A673 (cell line): ENCODE results near the gene TEX22. TPM values are rescaled to one million over a fixed set of nuclear protein-coding genes. Genes with fewer than 3 reads are reported as not detected.

ENCODE experiments used
- BruUV-seq: library from RNA; stranded (reverse); fragments of 400-500 nt; replicated peaks from 2 replicates; lab custom pipeline; 2021; lab: Mats Ljungman, UMichigan
- CTCF ChIA-PET: fragments of 300-600 bp; sonication (Branson Sonifier 250); formaldehyde crosslinking; loops from one replicate; lab custom pipeline; 2022; ENCODE audit warnings: antibody characterized with exemption; lab: Charles Lee
- POLR2A ChIA-PET: fragments of 300-600 bp; sonication (Branson Sonifier 250); formaldehyde crosslinking; loops from one replicate; lab custom pipeline; 2022; ENCODE audit warnings: antibody characterized with exemption; ENCODE audit not compliant: low non-redundant PET; lab: Charles Lee
- DNase-seq: peaks from one replicate; pipeline ENCODE4 v3.0.0-alpha.2; 2015; ENCODE audit warnings: low spot score
- H3K27ac ChIP-seq: fragments of 200-600 bp; sonication (generic); 2 replicates; pipeline ENCODE4 v1.5.1; 2016; ENCODE audit warnings: mixed run types, low read depth, mild to moderate bottlenecking, mixed read lengths, antibody characterized with exemption, low read length; ENCODE audit not compliant: poor library complexity, severe bottlenecking
- H3K27me3 ChIP-seq: fragments of 200-600 bp; sonication (generic); replicated peaks from 2 replicates; pipeline ENCODE4 v1.6.1; 2017; ENCODE audit warnings: mixed run types, low read depth, mild to moderate bottlenecking, mixed read lengths, antibody characterized with exemption, low read length; ENCODE audit not compliant: insufficient read depth, poor library complexity
- H3K36me3 ChIP-seq: fragments of 200-600 bp; sonication (generic); 2 replicates; pipeline ENCODE4 v1.6.1; 2016; ENCODE audit warnings: mixed run types, mild to moderate bottlenecking, mixed read lengths, antibody characterized with exemption, low read length; ENCODE audit not compliant: insufficient read depth, poor library complexity, severe bottlenecking
- H3K4me1 ChIP-seq: fragments of 200-600 bp; sonication (generic); 2 replicates; pipeline ENCODE4 v1.6.1; 2017; ENCODE audit warnings: mixed run types, mild to moderate bottlenecking, mixed read lengths, antibody characterized with exemption, low read length; ENCODE audit not compliant: insufficient read depth, poor library complexity, severe bottlenecking
- H3K4me3 ChIP-seq: fragments of 200-600 bp; sonication (generic); 2 replicates; pipeline ENCODE4 v1.5.1; 2016; ENCODE audit warnings: low read depth, mixed run types, mild to moderate bottlenecking, mixed read lengths, low read length; ENCODE audit not compliant: poor library complexity, severe bottlenecking
- H3K9me3 ChIP-seq: fragments of 200-600 bp; sonication (generic); 2 replicates; pipeline ENCODE4 v1.6.1; 2016; ENCODE audit warnings: mixed run types, low read depth, mild to moderate bottlenecking, mixed read lengths, antibody characterized with exemption, low read length; ENCODE audit not compliant: poor library complexity, severe bottlenecking
- EZH2 ChIP-seq: fragments of 200-600 bp; sonication (generic); IDR thresholded peaks from 2 replicates; pipeline ENCODE4 v1.6.1; 2017; ENCODE audit warnings: borderline replicate concordance, low read depth, mild to moderate bottlenecking, mixed read lengths, antibody characterized with exemption, low read length; ENCODE audit not compliant: poor library complexity, severe bottlenecking
- intact Hi-C: fragments of 100-400 bp; cut with micrococcal nuclease; formaldehyde crosslinking; loops from one replicate; pipeline ENCODE4 v1.10.0; 2022; ENCODE audit not compliant: unreplicated experiment
- total RNA-seq: library from RNA; stranded (reverse); gene quantifications from 2 replicates; pipeline ENCODE4 v1.2.3, GENCODE V29; 2021
- TF ChIP-seq, protein P1 (sequence below): fragments of 300-800, 200-600 bp; sonication (generic); conservative IDR thresholded peaks from 2 replicates; pipeline ENCODE4 v1.5.1; 2017; ENCODE audit warnings: low read depth, mild to moderate bottlenecking, antibody characterized with exemption, low read length, moderate library complexity, mixed read lengths

Gene TEX22
- total RNA-seq, 1 experiment from 2014 or later: 2.7 TPM

DNA sequence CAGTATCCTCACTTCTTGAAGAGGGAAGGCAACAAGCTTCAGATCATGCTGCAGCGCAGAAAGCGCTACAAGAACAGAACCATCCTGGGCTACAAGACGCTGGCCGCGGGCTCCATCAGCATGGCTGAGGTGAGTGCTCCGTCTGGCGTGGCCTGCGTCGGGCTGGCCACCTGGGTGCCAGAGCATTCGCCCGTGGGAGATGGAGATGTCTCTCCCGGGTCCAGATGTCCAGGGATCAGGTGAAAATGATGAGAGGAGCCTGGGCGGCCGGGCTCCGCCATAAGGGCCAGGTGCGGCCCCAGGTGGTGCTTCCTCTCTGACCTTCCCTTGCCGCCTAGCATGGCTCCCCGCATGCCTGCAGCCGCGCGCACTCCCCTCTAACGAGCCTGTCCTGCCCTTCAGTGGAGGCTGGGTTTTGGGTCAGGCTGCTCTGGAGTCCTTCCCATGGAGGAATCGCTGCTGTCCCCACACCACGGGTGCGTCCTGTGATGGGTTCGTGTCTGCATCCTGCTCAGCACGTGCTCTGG, 43.2 kb upstream of the TEX22 start:
- no TSS peak for BruUV-seq

DNA sequence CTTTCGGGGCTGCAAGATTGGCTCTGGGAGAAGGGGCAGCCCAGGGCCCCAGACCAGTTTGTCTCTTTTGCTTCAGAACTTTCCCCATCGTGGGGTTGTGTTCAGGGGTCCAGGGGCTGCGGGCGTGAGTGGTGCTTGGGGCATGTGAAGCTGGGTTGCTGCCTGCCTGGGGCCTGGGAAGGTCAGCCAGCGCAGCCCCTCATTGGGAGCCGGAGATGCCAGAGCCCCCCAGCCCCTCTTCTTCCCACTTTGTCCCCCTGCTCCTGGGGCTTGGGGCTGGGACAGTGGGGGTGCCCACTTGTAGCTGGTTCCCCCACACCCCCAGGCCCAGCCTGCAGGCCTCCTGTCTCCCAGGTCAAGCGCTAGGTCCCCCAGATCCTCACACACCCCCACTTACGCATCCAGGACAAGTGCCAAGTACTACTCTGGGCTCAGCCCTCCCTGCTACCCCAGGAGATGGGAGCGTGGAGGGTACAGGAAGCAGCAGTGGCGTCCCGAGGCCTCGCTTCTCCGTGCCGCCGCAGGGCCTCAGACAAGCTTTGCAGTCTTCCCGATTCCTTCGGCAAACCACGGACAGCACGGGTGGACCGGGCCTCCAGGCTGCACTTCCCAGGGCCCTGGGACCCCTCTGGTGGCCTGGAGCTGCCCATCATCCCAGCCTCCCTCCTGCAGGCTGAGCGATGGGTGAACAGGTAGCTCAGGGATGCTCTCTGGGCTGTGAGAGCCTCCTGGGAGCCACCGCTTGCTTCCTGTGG, 42.3 kb upstream of the TEX22 start:
- Histone ChIP-seq H3K4me1 (peaks cover 8% of the 10 kb centered on the region), H3K36me3 (no peaks in the 10 kb centered on the region), H3K4me3 (no peak overlapping the region), H3K9me3 (no peaks in the 10 kb centered on the region), H3K27ac (no peak overlapping the region), H3K27me3 (no peaks in the 10 kb centered on the region)
- DNase-seq: no peak
- ChIA-PET CTCF (no interaction called here), POLR2A (no interaction called here)
- intact Hi-C loops: no loop called here
- TF ChIP-seq, protein P1, sequence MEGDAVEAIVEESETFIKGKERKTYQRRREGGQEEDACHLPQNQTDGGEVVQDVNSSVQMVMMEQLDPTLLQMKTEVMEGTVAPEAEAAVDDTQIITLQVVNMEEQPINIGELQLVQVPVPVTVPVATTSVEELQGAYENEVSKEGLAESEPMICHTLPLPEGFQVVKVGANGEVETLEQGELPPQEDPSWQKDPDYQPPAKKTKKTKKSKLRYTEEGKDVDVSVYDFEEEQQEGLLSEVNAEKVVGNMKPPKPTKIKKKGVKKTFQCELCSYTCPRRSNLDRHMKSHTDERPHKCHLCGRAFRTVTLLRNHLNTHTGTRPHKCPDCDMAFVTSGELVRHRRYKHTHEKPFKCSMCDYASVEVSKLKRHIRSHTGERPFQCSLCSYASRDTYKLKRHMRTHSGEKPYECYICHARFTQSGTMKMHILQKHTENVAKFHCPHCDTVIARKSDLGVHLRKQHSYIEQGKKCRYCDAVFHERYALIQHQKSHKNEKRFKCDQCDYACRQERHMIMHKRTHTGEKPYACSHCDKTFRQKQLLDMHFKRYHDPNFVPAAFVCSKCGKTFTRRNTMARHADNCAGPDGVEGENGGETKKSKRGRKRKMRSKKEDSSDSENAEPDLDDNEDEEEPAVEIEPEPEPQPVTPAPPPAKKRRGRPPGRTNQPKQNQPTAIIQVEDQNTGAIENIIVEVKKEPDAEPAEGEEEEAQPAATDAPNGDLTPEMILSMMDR: no peak
- TF ChIP-seq EZH2: no peak
- BruUV-seq: no TSS peak

More for the DNA sequence above, 43.2 kb upstream of the TEX22 start:
- POLR2A ChIA-PET: no interaction called here
- H3K27ac ChIP-seq: no peak overlapping the region
- CTCF ChIA-PET: no interaction called here
- TF ChIP-seq, protein P1: no peak
- no peak for TF ChIP-seq EZH2
- H3K9me3 ChIP-seq: no peaks in the 10 kb centered on the region
- peaks cover 8% of the 10 kb centered on the region for H3K4me1 ChIP-seq
- DNase-seq: no peak
- no peak overlapping the region for H3K4me3 ChIP-seq
- H3K36me3 ChIP-seq: no peaks in the 10 kb centered on the region
- intact Hi-C loops: no loop called here
- no peaks in the 10 kb centered on the region for H3K27me3 ChIP-seq

DNA sequence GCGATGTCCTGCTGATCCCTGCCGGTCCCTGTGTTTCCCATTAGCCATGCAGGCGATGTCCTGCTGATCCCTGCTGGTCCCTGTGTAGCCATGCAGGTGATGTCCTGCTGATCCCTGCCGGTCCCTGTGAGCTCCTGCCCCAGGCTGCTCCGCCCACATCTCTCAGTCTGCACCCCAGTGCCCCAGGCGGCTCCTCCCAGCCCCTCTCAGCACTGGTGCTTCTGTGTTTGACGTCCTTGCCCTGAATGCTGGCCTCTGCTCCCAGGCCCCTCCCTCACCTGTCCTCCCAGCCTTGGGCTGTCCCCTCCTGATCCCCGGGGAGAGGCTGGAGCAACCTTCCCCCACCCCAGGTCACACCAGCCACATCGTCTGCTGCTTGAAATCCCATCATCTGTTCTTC, 41.4 kb upstream of the TEX22 start:
- BruUV-seq: no TSS peak
- Histone ChIP-seq H3K36me3 (no peaks in the 10 kb centered on the region), H3K9me3 (no peaks in the 10 kb centered on the region), H3K4me1 (peaks cover 5% of the 10 kb centered on the region), H3K4me3 (no peak overlapping the region), H3K27ac (no peak overlapping the region), H3K27me3 (no peaks in the 10 kb centered on the region)
- DNase-seq: no peak
- CTCF ChIA-PET: no interaction called here
- intact Hi-C loops: no loop called here
- POLR2A ChIA-PET: no interaction called here
- TF ChIP-seq EZH2: no peak
- TF ChIP-seq, protein P1: no peak
